GM10266 (cell line): ENCODE measurements around the gene C9orf40.

Source experiments
- DNase-seq: peaks from one replicate; pipeline ENCODE4 v3.0.0; 2012; ENCODE audit errors: extremely low spot score
- CTCF ChIP-seq: IDR thresholded peaks from 2 replicates; pipeline ENCODE4 v1.5.1; 2012; ENCODE audit warnings: mild to moderate bottlenecking, low read depth; ENCODE audit not compliant: control insufficient read depth, insufficient read depth; ENCODE audit errors: missing control alignments

Gene C9orf40

GRCh38 chr9:74975538-74975937 lies 22.8 kb upstream of the C9orf40 start:
- no peak for DNase-seq
- TF ChIP-seq CTCF, result no peak

GRCh38 chr9:74974558-74974957 lies 21.8 kb upstream of the C9orf40 start:
- no peak for TF ChIP-seq CTCF
- DNase-seq, result no peak

- no peak for TF ChIP-seq CTCF
- no peak for DNase-seq
These were observed 21.0 kb upstream of the C9orf40 start for GRCh38 chr9:74973714-74974113.

- no peak for DNase-seq
- TF ChIP-seq CTCF, result no peak
These were observed 10.3 kb upstream of the C9orf40 start for GRCh38 chr9:74963056-74963455.

- DNase-seq, result no peak
- TF ChIP-seq CTCF, result no peak
These were observed 8.8 kb upstream of the C9orf40 start for GRCh38 chr9:74961496-74961895.

GRCh38 chr9:74960561-74960960 lies 7.8 kb upstream of the C9orf40 start:
- no peak for TF ChIP-seq CTCF
- no peak for DNase-seq

GRCh38 chr9:74958587-74958986 lies 5.9 kb upstream of the C9orf40 start:
- TF ChIP-seq CTCF, result no peak
- DNase-seq, result no peak

GRCh38 chr9:74953235-74953751 lies 581 bp upstream of the C9orf40 start:
- no peak for TF ChIP-seq CTCF

More at GRCh38 chr9:74953235-74953751, 581 bp upstream of the C9orf40 start:
- DNase-seq, result no peak
